Keratinocyte (primary cell): ENCODE data around the gene ZBTB34. TPM values are rescaled to one million over a fixed set of nuclear protein-coding genes. Genes with fewer than 3 reads are reported as not detected.

Experiments used
- DNase-seq: peaks from one replicate; pipeline ENCODE4 v3.0.0-alpha.2; 2011; ENCODE audit warnings: low read depth, missing footprints, low spot score
- FAIRE-seq: peaks from 2 replicates; lab custom pipeline; 2011; peaks lifted over from hg19 to GRCh38; lab: Jason Lieb, UNC
- H2AFZ ChIP-seq: 2 replicates; pipeline ENCODE4 v1.6.0; 2012; ENCODE audit warnings: low read length, control low read depth, inconsistent platforms; ENCODE audit not compliant: control insufficient read depth
- H3K27ac ChIP-seq: 2 replicates; pipeline ENCODE4 v1.5.1; 2011; ENCODE audit warnings: low read length; ENCODE audit not compliant: control insufficient read depth, insufficient read depth
- H3K27me3 ChIP-seq: 3 replicates; pipeline ENCODE4 v1.6.0; 2011; ENCODE audit warnings: low read length; ENCODE audit not compliant: control insufficient read depth, insufficient read depth; ENCODE audit errors: extremely low read depth
- H3K36me3 ChIP-seq, 2 experiments: 2 replicates in 1 of 2; 3 replicates in 1 of 2; pipeline ENCODE4 v1.5.1; 2011; ENCODE audit warnings: low read length in 2 of 2, mild to moderate bottlenecking in 1 of 2; ENCODE audit not compliant: control insufficient read depth in 2 of 2, insufficient read depth in 2 of 2; ENCODE audit errors: extremely low read depth in 1 of 2
- H3K4me1 ChIP-seq: 3 replicates; pipeline ENCODE4 v1.5.1; 2011; ENCODE audit warnings: low read length; ENCODE audit not compliant: control insufficient read depth, insufficient read depth; ENCODE audit errors: extremely low read depth
- H3K4me2 ChIP-seq: 3 replicates; pipeline ENCODE4 v1.6.0; 2011; ENCODE audit warnings: low read depth, low read length; ENCODE audit not compliant: control insufficient read depth, insufficient read depth; ENCODE audit errors: extremely low read depth
- H3K4me3 ChIP-seq, 3 experiments: fragments of 200-600 bp in 1 of 3; sonication (generic) in 1 of 3; 2 replicates in 2 of 3; 3 replicates in 1 of 3; pipeline ENCODE4 v1.5.1; 2011 to 2016; ENCODE audit warnings: low read length in 3 of 3, mild to moderate bottlenecking in 3 of 3, control low read depth in 2 of 3, inconsistent platforms in 1 of 3, low read depth in 1 of 3, mixed read lengths in 1 of 3, mixed run types in 1 of 3, moderate library complexity in 1 of 3; ENCODE audit not compliant: control insufficient read depth in 2 of 3, insufficient read depth in 2 of 3; ENCODE audit errors: extremely low read depth in 1 of 3
- H3K79me2 ChIP-seq: 2 replicates; pipeline ENCODE4 v1.6.0; 2012; ENCODE audit warnings: low read length; ENCODE audit not compliant: control insufficient read depth, insufficient read depth
- H3K9ac ChIP-seq: 3 replicates; pipeline ENCODE4 v1.6.0; 2011; ENCODE audit warnings: low read length; ENCODE audit not compliant: control insufficient read depth, insufficient read depth; ENCODE audit errors: extremely low read depth
- H3K9me1 ChIP-seq: 3 replicates; pipeline ENCODE4 v1.6.0; 2011; ENCODE audit warnings: low read length; ENCODE audit not compliant: control insufficient read depth, insufficient read depth; ENCODE audit errors: extremely low read depth
- H3K9me3 ChIP-seq: 2 replicates; pipeline ENCODE4 v1.5.1; 2012; ENCODE audit warnings: low read depth, low read length; ENCODE audit not compliant: control insufficient read depth
- H4K20me1 ChIP-seq: 3 replicates; pipeline ENCODE4 v1.6.0; 2011; ENCODE audit warnings: low read length; ENCODE audit not compliant: control insufficient read depth, insufficient read depth; ENCODE audit errors: extremely low read depth
- CTCF ChIP-seq, 3 experiments: IDR thresholded peaks in 1 of 3; conservative IDR thresholded peaks in 1 of 3; optimal IDR thresholded peaks in 1 of 3; 2 replicates in 2 of 3; 3 replicates in 1 of 3; pipeline versions ENCODE3 to v1.5.1; 2011; ENCODE audit warnings: low read length in 3 of 3, mild to moderate bottlenecking in 3 of 3, moderate library complexity in 2 of 3, control low read depth in 1 of 3, inconsistent platforms in 1 of 3; ENCODE audit not compliant: insufficient read depth in 2 of 3; ENCODE audit errors: extremely low read depth in 1 of 3
- EZH2 ChIP-seq: IDR thresholded peaks from one replicate; pipeline ENCODE4 v1.6.1; 2012; ENCODE audit warnings: inconsistent platforms, mild to moderate bottlenecking, low read length, moderate library complexity
- dilution Hi-C: fragments of 300-500 bp; cut with MboI; formaldehyde crosslinking; loops from one replicate; pipeline ENCODE4 v1.7.0; 2020; ENCODE audit warnings: low sequenced_read_pairs; ENCODE audit not compliant: extremely low pct_ligation_motif_present
- polyA plus RNA-seq, 5 experiments: library from polyadenylated mRNA; depleted of rRNA in 3 of 5; stranded (reverse) in 3 of 5; stranded (forward) in 1 of 5; unstranded in 1 of 5; fragments of >200 nt; gene quantifications; 1 replicate in 1 of 5; 2 replicates in 3 of 5; 3 replicates in 1 of 5; pipeline versions ENCODE4 v1.2.1 to v1.2.3, GENCODE V29; 2011 to 2012; ENCODE audit warnings: missing spikeins in 2 of 5, low read depth in 1 of 5, low replicate concordance in 1 of 5

ZBTB34 gene
- polyA plus RNA-seq, 1 donor (not counting 4 experiments of a cell fraction or from before 2014, with no cell fraction given), result 6.4 TPM

GRCh38 chr9:126885131-126885641 is 24.7 kb downstream of the ZBTB34 start:
- no peaks in the 10 kb centered on the region for H3K4me1 ChIP-seq
- H3K9me3 ChIP-seq, result no peaks in the 10 kb centered on the region
- FAIRE-seq (no peak), DNase-seq (no peak)
- H2AFZ ChIP-seq, result no peak overlapping the region
- no peak overlapping the region for H3K4me3 ChIP-seq
- H3K27me3 ChIP-seq, result no peaks in the 10 kb centered on the region
- peaks cover 8 to 14% of the 10 kb centered on the region in 2 experiments for H3K36me3 ChIP-seq
- H3K9ac ChIP-seq, result no peak overlapping the region
- no peak for TF ChIP-seq CTCF (optimal IDR thresholded peaks at IDR 0.05 in 1 of 3, IDR thresholded peaks at IDR 0.05 in 1 of 3, conservative IDR thresholded peaks at IDR 0.05 in 1 of 3; ENCODE audit: extremely low read depth in 1 of 3, insufficient read depth in 2 of 3, low read length in 3 of 3)
- TF ChIP-seq EZH2, result no peak
- H4K20me1 ChIP-seq, result peaks cover 2% of the 10 kb centered on the region
- peaks cover 4% of the 10 kb centered on the region for H3K9me1 ChIP-seq
- no peak overlapping the region for H3K4me2 ChIP-seq
- H3K79me2 ChIP-seq, result no peaks in the 10 kb centered on the region
- no peak overlapping the region for H3K27ac ChIP-seq
- dilution Hi-C loops, result no loop called here

GRCh38 chr9:126886034-126886822 is 25.8 kb downstream of the ZBTB34 start:
- H3K79me2 ChIP-seq, result no peaks in the 10 kb centered on the region
- no peak overlapping the region for H3K27ac ChIP-seq
- dilution Hi-C loops, result no loop called here
- H3K4me1 ChIP-seq, result no peaks in the 10 kb centered on the region
- H2AFZ ChIP-seq, result no peak overlapping the region
- no peaks in the 10 kb centered on the region for H3K27me3 ChIP-seq
- H3K9me3 ChIP-seq, result no peaks in the 10 kb centered on the region
- H3K4me2 ChIP-seq, result no peak overlapping the region
- no peaks in the 10 kb centered on the region for H4K20me1 ChIP-seq
- FAIRE-seq, result no peak
- no peak overlapping the region for H3K9ac ChIP-seq
- no peak overlapping the region for H3K4me3 ChIP-seq
- TF ChIP-seq EZH2, result no peak
- TF ChIP-seq CTCF (optimal IDR thresholded peaks at IDR 0.05 in 1 of 3, IDR thresholded peaks at IDR 0.05 in 1 of 3, conservative IDR thresholded peaks at IDR 0.05 in 1 of 3; ENCODE audit: extremely low read depth in 1 of 3, insufficient read depth in 2 of 3, low read length in 3 of 3), result no peak
- H3K36me3 ChIP-seq, result peaks cover 4 to 5% of the 10 kb centered on the region in 2 experiments
- DNase-seq, result no peak
- no peaks in the 10 kb centered on the region for H3K9me1 ChIP-seq
